H1 (cell line): ENCODE measurements around the gene SLC19A1. TPM values are rescaled to one million over a fixed set of nuclear protein-coding genes. Genes with fewer than 3 reads are reported as not detected.

ENCODE experiments used
- CEBPB ChIP-seq: IDR thresholded peaks from 2 replicates; pipeline ENCODE4 v1.6.1; 2012; ENCODE audit warnings: low read depth, low read length
- CTBP2 ChIP-seq: IDR thresholded peaks from 2 replicates; pipeline ENCODE4 v1.7.0; 2011; ENCODE audit warnings: borderline replicate concordance, mild to moderate bottlenecking, moderate library complexity, mixed read lengths, low read length; ENCODE audit not compliant: insufficient read depth, insufficient read length
- EGR1 ChIP-seq: IDR thresholded peaks from 2 replicates; pipeline ENCODE4 v1.6.1; 2011; ENCODE audit warnings: low read depth, low read length, borderline replicate concordance
- FOSL1 ChIP-seq: IDR thresholded peaks from 2 replicates; pipeline ENCODE4 v1.6.1; 2011; ENCODE audit warnings: mild to moderate bottlenecking, low read depth, low read length, moderate library complexity; ENCODE audit not compliant: insufficient read depth
- SP2 ChIP-seq: IDR thresholded peaks from 2 replicates; pipeline ENCODE4 v1.6.1; 2012; ENCODE audit warnings: mild to moderate bottlenecking, low read length, inconsistent platforms
- YY1 ChIP-seq: IDR thresholded peaks from 2 replicates; pipeline ENCODE4 v1.6.1; 2011; ENCODE audit warnings: low read depth, mild to moderate bottlenecking, low read length
- polyA plus RNA-seq, 7 experiments: library from polyadenylated mRNA; depleted of rRNA in 3 of 7; stranded (reverse) in 5 of 7; unstranded in 2 of 7; fragments of >200 nt in 5 of 7; fragments of 200-250 nt in 2 of 7; gene quantifications; 1 replicate in 5 of 7; 2 replicates in 1 of 7; 4 replicates in 1 of 7; pipeline versions ENCODE4 v1.2.1 to v1.2.3, GENCODE V29; 2011 to 2013; ENCODE audit warnings: missing spikeins in 2 of 7, mixed read lengths in 2 of 7
- total RNA-seq: library from RNA; stranded (reverse); fragmentation: NEBNext Ultra II Directional; extraction: Animal tissue kit (Norgen Biotek cat#: 25700); gene quantifications from 2 replicates; pipeline ENCODE4 v1.2.1, GENCODE V29; 2021
- TF ChIP-seq, protein P1 (sequence below): fragments of 300-600 bp; sonication (generic); IDR thresholded peaks from 2 replicates; pipeline ENCODE4 v1.7.1; 2012; ENCODE audit warnings: low read length, moderate library complexity, mild to moderate bottlenecking, inconsistent platforms; ENCODE audit not compliant: insufficient replicate concordance

SLC19A1 gene
- total and polyA plus RNA-seq, 2 of the 8 experiments (the other 6 are each of a cell fraction or from before 2014, with no cell fraction given) = 31.6 to 43.8 TPM

GRCh38 chr21:45485686-45486442, 56.4 kb downstream of the SLC19A1 start (continued):
- TF ChIP-seq, protein P1, sequence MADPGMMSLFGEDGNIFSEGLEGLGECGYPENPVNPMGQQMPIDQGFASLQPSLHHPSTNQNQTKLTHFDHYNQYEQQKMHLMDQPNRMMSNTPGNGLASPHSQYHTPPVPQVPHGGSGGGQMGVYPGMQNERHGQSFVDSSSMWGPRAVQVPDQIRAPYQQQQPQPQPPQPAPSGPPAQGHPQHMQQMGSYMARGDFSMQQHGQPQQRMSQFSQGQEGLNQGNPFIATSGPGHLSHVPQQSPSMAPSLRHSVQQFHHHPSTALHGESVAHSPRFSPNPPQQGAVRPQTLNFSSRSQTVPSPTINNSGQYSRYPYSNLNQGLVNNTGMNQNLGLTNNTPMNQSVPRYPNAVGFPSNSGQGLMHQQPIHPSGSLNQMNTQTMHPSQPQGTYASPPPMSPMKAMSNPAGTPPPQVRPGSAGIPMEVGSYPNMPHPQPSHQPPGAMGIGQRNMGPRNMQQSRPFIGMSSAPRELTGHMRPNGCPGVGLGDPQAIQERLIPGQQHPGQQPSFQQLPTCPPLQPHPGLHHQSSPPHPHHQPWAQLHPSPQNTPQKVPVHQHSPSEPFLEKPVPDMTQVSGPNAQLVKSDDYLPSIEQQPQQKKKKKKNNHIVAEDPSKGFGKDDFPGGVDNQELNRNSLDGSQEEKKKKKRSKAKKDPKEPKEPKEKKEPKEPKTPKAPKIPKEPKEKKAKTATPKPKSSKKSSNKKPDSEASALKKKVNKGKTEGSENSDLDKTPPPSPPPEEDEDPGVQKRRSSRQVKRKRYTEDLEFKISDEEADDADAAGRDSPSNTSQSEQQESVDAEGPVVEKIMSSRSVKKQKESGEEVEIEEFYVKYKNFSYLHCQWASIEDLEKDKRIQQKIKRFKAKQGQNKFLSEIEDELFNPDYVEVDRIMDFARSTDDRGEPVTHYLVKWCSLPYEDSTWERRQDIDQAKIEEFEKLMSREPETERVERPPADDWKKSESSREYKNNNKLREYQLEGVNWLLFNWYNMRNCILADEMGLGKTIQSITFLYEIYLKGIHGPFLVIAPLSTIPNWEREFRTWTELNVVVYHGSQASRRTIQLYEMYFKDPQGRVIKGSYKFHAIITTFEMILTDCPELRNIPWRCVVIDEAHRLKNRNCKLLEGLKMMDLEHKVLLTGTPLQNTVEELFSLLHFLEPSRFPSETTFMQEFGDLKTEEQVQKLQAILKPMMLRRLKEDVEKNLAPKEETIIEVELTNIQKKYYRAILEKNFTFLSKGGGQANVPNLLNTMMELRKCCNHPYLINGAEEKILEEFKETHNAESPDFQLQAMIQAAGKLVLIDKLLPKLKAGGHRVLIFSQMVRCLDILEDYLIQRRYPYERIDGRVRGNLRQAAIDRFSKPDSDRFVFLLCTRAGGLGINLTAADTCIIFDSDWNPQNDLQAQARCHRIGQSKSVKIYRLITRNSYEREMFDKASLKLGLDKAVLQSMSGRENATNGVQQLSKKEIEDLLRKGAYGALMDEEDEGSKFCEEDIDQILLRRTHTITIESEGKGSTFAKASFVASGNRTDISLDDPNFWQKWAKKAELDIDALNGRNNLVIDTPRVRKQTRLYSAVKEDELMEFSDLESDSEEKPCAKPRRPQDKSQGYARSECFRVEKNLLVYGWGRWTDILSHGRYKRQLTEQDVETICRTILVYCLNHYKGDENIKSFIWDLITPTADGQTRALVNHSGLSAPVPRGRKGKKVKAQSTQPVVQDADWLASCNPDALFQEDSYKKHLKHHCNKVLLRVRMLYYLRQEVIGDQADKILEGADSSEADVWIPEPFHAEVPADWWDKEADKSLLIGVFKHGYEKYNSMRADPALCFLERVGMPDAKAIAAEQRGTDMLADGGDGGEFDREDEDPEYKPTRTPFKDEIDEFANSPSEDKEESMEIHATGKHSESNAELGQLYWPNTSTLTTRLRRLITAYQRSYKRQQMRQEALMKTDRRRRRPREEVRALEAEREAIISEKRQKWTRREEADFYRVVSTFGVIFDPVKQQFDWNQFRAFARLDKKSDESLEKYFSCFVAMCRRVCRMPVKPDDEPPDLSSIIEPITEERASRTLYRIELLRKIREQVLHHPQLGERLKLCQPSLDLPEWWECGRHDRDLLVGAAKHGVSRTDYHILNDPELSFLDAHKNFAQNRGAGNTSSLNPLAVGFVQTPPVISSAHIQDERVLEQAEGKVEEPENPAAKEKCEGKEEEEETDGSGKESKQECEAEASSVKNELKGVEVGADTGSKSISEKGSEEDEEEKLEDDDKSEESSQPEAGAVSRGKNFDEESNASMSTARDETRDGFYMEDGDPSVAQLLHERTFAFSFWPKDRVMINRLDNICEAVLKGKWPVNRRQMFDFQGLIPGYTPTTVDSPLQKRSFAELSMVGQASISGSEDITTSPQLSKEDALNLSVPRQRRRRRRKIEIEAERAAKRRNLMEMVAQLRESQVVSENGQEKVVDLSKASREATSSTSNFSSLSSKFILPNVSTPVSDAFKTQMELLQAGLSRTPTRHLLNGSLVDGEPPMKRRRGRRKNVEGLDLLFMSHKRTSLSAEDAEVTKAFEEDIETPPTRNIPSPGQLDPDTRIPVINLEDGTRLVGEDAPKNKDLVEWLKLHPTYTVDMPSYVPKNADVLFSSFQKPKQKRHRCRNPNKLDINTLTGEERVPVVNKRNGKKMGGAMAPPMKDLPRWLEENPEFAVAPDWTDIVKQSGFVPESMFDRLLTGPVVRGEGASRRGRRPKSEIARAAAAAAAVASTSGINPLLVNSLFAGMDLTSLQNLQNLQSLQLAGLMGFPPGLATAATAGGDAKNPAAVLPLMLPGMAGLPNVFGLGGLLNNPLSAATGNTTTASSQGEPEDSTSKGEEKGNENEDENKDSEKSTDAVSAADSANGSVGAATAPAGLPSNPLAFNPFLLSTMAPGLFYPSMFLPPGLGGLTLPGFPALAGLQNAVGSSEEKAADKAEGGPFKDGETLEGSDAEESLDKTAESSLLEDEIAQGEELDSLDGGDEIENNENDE = no peak
- TF ChIP-seq CEBPB = no peak
- TF ChIP-seq EGR1 = no peak
- no peak for TF ChIP-seq FOSL1
- TF ChIP-seq YY1 = no peak
- no peak for TF ChIP-seq CTBP2
- no peak for TF ChIP-seq SP2
